GM19395 (cell line): Measurements from ENCODE around the gene OPRL1.

Source experiments
- ATAC-seq: cut with Tn5 transposase; IDR thresholded peaks from one replicate; pipeline ENCODE4 v1.9.1; 2021; ENCODE audit warnings: mild to moderate bottlenecking, moderate library complexity; ENCODE audit not compliant: unreplicated experiment

Gene OPRL1

GRCh38 chr20:64080013-64080812, at the start of gene OPRL1:
Gene OPRL1 (plus strand): TSS chr20:64080082. CDS start chr20:64092721, 12,639 bp downstream.
- no peak for ATAC-seq

- ATAC-seq = no peak
Observed at GRCh38 chr20:64030371-64031134, 49.3 kb upstream of the OPRL1 start.

GRCh38 chr20:64031822-64032314, 48.0 kb upstream of the OPRL1 start:
- ATAC-seq = no peak

GRCh38 chr20:64032706-64033624, 46.9 kb upstream of the OPRL1 start:
- no peak for ATAC-seq

- no peak for ATAC-seq
Observed at GRCh38 chr20:64033981-64034493, 45.8 kb upstream of the OPRL1 start.

- no peak for ATAC-seq
Observed at GRCh38 chr20:64035066-64035932, 44.6 kb upstream of the OPRL1 start.

- ATAC-seq = no peak
Observed at GRCh38 chr20:64035933-64036345, 43.9 kb upstream of the OPRL1 start, which contains the start of gene C20orf204. Gene C20orf204 (plus strand): TSS chr20:64036182. CDS start chr20:64036324, 142 bp downstream.

GRCh38 chr20:64036346-64037198, 43.3 kb upstream of the OPRL1 start:
- ATAC-seq = no peak

GRCh38 chr20:64037199-64037497, 42.7 kb upstream of the OPRL1 start:
- no peak for ATAC-seq

GRCh38 chr20:64037498-64038213, 42.2 kb upstream of the OPRL1 start:
- ATAC-seq = no peak

GRCh38 chr20:64038224-64038564, 41.7 kb upstream of the OPRL1 start:
- ATAC-seq = peak; percentile 21

- ATAC-seq = peak; percentile 57
Observed at GRCh38 chr20:64038565-64039292, 41.2 kb upstream of the OPRL1 start.

GRCh38 chr20:64039293-64040160, 40.4 kb upstream of the OPRL1 start:
- no peak for ATAC-seq

- ATAC-seq = no peak
Observed at GRCh38 chr20:64040231-64041039, 39.4 kb upstream of the OPRL1 start.

GRCh38 chr20:64041040-64041780, 38.7 kb upstream of the OPRL1 start:
- ATAC-seq = no peak
